Measurements from ENCODE around the gene SERPINC1. TPM values are rescaled to one million over a fixed set of nuclear protein-coding genes. Genes with fewer than 3 reads are reported as not detected.
"Not testable (repeated sequence)": the region's sequence is repeated elsewhere in the genome, so short reads cannot be mapped to it uniquely, and the experiment has no call there.

SERPINC1 gene
- total RNA-seq (under 1 TPM in 2 of 5 donors, not detected in 3; 0.18 to 0.89 TPM), polyA plus RNA-seq (under 1 TPM in 1 of 3 donors, not detected in 2; 0.20 TPM)
- long read RNA-seq, donor 1, result 0 reads
- long read RNA-seq, donor 2, result 0 reads
- long read RNA-seq, donor 3, result 0 reads
- long read RNA-seq, donor 4, result 0 reads
- long read RNA-seq, donor 5, partial matches to known transcripts, result 0 of 1 reads
- long read RNA-seq, donor 5, other reads (novel, unspliced or antisense), result 0 of 1 reads
- long read RNA-seq, donor 6, result 0 reads
- long read RNA-seq, donor 7, result 0 reads
- long read RNA-seq, donor 8, result 0 reads
- long read RNA-seq, donor 9, result 0 reads
- long read RNA-seq, donor 10, result 0 reads

DNA sequence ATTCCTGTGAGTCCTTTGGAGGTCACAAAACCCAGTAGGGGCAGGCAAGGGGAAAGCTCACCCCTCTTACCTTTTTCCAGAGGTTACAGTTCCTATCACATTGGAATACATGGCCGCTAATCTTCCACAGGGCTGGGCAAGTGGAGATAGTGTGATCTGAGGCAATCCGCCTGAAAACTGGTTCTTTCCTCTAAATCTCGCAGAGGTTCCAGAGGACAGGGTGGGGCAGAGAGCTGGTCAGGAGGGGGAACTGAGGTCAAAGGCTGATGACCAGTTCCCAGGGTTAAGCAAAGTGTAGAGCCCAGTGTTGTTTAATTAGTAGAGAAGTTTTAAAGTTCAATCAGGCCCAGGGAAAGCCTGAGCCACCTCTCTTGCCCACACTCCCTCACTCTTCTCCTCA lies at the start of gene SERPINC1:
SERPINC1 (minus strand) TSS at position 179 of the 400 bp plus-strand sequence; CDS start at position 111, 68 bp downstream.
- H3K4me3 ChIP-seq, result no peak within 1 kb of the TSS
- H3K27ac ChIP-seq, result no peak within 1 kb of the TSS
- intact Hi-C loops (cut with DNase I; ENCODE audit: low total_unique reads), result no loop called here
- H3K27me3 ChIP-seq, result no peaks in the 10 kb centered on the region
- TF ChIP-seq POLR2AphosphoS5 (IDR thresholded peaks at IDR 0.05), result no peak
- no peak for TF ChIP-seq EP300 (IDR thresholded peaks at IDR 0.05)
- TF ChIP-seq, protein P1, sequence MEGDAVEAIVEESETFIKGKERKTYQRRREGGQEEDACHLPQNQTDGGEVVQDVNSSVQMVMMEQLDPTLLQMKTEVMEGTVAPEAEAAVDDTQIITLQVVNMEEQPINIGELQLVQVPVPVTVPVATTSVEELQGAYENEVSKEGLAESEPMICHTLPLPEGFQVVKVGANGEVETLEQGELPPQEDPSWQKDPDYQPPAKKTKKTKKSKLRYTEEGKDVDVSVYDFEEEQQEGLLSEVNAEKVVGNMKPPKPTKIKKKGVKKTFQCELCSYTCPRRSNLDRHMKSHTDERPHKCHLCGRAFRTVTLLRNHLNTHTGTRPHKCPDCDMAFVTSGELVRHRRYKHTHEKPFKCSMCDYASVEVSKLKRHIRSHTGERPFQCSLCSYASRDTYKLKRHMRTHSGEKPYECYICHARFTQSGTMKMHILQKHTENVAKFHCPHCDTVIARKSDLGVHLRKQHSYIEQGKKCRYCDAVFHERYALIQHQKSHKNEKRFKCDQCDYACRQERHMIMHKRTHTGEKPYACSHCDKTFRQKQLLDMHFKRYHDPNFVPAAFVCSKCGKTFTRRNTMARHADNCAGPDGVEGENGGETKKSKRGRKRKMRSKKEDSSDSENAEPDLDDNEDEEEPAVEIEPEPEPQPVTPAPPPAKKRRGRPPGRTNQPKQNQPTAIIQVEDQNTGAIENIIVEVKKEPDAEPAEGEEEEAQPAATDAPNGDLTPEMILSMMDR (IDR thresholded peaks at IDR 0.05), result no peak
- no peak for TF ChIP-seq POLR2A (IDR thresholded peaks at IDR 0.05)
- no peaks in the 10 kb centered on the region for H3K4me1 ChIP-seq
- DNase-seq, result no peak
- WGBS, 5 donors, result 38 to 73% (median 47%) methylated on average over 3 of the region's 3 CpGs
- H3K36me3 ChIP-seq, result no peaks in the 10 kb centered on the region
- H3K9me3 ChIP-seq, result no peaks in the 10 kb centered on the region

DNA sequence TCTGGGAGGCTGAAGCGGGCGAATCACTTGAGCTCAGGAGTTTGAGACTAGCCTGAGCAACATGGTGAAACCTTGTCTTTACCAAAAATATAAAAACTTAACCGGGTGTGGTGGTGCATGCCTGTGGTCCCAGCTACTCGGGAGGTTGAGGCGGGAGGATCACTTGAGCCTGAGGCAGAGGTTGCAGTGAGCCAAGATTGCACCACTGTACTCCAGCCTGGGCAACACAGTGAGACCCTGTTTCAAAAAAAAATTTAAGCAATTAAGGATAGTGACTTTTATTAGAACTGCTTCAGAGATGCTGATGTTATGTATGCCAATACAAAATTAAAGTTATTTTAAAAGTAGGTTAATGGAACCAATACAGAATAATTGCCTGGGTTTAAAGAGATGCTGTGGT lies 48.8 kb upstream of the SERPINC1 start:
- H3K27me3 ChIP-seq; H3K4me1 ChIP-seq; DNase-seq; H3K9me3 ChIP-seq; H3K4me3 ChIP-seq; intact Hi-C loops (cut with DNase I; ENCODE audit: low total_unique reads); H3K27ac ChIP-seq: not testable (repeated sequence)
- 83 to 97% (median 94%) methylated on average over 5 of the region's 5 CpGs for WGBS, 5 donors
- H3K36me3 ChIP-seq, result peaks cover 65 to 100% (median 100%) of the 10 kb centered on the region in 4 donors

DNA sequence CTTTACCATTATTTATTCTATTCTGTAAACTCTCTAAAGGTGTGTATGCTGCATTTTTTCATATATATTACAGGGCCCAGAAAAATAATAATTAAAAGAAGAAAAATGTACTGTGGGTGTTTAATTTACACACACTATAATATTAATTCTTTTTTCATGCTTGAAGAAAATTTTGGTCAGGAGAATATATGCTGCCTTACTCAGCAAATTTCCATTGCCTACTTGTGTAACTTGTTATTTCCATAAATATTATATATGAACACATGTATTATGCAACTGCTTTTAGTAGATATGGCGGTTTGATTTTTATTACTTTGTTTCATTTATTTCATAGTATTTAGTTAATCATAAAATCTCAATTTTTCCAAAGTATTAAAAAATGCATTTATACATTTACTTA lies 46.4 kb upstream of the SERPINC1 start:
- TF ChIP-seq POLR2A (IDR thresholded peaks at IDR 0.05), result no peak
- no peaks in the 10 kb centered on the region for H3K4me1 ChIP-seq
- DNase-seq, result no peak
- no peak overlapping the region for H3K4me3 ChIP-seq
- intact Hi-C loops (cut with DNase I; ENCODE audit: low total_unique reads), result no loop called here
- H3K27ac ChIP-seq, result no peak overlapping the region
- no peaks in the 10 kb centered on the region for H3K27me3 ChIP-seq
- no peaks in the 10 kb centered on the region for H3K9me3 ChIP-seq
- peaks cover 56 to 100% (median 99%) of the 10 kb centered on the region in 4 donors for H3K36me3 ChIP-seq
- WGBS, 5 donors, result 94 to 98% (median 97%) methylated on average over 1 of the region's 1 CpG

DNA sequence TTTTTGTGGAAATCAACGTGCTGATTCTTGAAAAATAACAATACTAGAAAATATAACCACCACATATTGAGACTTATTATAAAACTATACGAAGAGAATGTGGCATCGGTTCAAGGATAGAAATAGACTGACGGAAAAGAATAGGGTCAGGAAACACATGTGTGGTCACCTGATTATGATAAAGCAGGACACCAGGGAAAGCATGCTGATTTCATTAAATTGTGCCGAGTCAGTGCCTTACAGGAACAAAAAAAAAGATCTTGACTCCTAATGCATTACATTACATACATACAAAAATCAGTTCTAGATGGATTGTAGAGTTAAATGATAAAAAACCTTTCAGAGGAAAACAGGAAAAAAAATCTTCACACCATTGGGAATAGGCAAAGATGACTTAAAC lies 43.5 kb upstream of the SERPINC1 start:
- peak in 1 of 2 donors; percentile 3 for DNase-seq
- H3K4me3 ChIP-seq, result no peak overlapping the region
- H3K36me3 ChIP-seq, result peaks cover 52 to 100% (median 99%) of the 10 kb centered on the region in 4 donors
- intact Hi-C loops (cut with DNase I; ENCODE audit: low total_unique reads), result no loop called here
- H3K27me3 ChIP-seq, result no peaks in the 10 kb centered on the region
- H3K27ac ChIP-seq, result no peak overlapping the region
- TF ChIP-seq, protein P1 (IDR thresholded peaks at IDR 0.05), result no peak
- TF ChIP-seq POLR2AphosphoS5 (IDR thresholded peaks at IDR 0.05), result no peak
- TF ChIP-seq EP300 (IDR thresholded peaks at IDR 0.05), result no peak
- no peak for TF ChIP-seq POLR2A (IDR thresholded peaks at IDR 0.05)
- WGBS, 5 donors, result 69 to 87% (median 75%) methylated on average over 5 of the region's 5 CpGs
- H3K4me1 ChIP-seq, result no peaks in the 10 kb centered on the region
- H3K9me3 ChIP-seq, result no peaks in the 10 kb centered on the region

DNA sequence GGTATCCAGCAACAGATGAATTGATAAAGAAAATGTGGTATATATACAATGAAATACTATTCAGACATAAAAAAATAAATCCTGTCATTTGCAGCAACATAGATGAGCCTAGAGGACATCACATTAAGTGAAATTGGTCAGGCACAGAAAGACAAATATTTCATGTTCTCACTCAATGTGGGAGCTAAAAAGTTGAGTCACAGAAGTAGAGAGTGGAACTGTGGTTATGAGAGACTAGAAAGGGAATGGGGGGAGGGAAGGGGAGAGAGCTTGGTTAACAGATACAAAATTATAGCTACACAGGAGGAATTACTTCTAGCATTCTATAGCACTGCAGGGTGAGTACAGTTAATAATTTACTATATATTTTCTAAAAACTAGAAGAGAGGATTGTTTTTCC lies 37.1 kb upstream of the SERPINC1 start:
- Histone ChIP-seq H3K9me3 (no peaks in the 10 kb centered on the region), H3K27ac (no peak overlapping the region), H3K4me3 (no peak overlapping the region), H3K36me3 (peaks cover 50 to 94% (median 91%) of the 10 kb centered on the region in 4 donors), H3K27me3 (no peaks in the 10 kb centered on the region), H3K4me1 (no peaks in the 10 kb centered on the region)
- intact Hi-C loops (cut with DNase I; ENCODE audit: low total_unique reads), result no loop called here
- no peak for DNase-seq
- TF ChIP-seq EP300 (IDR thresholded peaks at IDR 0.05) (no peak), POLR2A (IDR thresholded peaks at IDR 0.05) (no peak), POLR2AphosphoS5 (IDR thresholded peaks at IDR 0.05) (no peak)

DNA sequence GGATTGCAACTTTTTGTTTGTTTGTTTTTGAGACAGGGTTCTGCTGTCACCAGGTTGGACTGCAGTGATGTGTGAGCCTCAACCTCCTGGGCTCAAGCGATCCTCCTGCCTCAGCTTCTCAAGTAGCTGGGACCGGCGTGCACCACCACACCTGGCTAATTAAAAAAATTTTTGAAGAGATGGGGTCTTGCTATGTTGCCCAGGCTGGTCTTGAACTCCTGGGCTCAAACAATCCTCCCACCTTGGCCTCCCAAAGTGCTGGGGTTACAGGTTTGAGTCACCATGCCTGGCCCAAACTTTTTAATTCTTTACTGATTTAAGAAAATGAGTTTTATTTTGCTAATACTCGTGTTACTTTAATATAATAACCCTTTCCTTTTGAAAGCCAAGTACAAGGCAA lies 31.5 kb upstream of the SERPINC1 start:
- no peaks in the 10 kb centered on the region for H3K9me3 ChIP-seq
- TF ChIP-seq, protein P1 (IDR thresholded peaks at IDR 0.05), result no peak
- peaks cover 72 to 94% (median 92%) of the 10 kb centered on the region in 4 donors for H3K36me3 ChIP-seq
- intact Hi-C loops (cut with DNase I; ENCODE audit: low total_unique reads), result no loop called here
- H3K4me3 ChIP-seq, result no peak overlapping the region
- H3K27ac ChIP-seq, result no peak overlapping the region
- H3K4me1 ChIP-seq, result no peaks in the 10 kb centered on the region
- DNase-seq, result no peak
- no peaks in the 10 kb centered on the region for H3K27me3 ChIP-seq
- 96 to 99% (median 98%) methylated on average over 4 of the region's 4 CpGs for WGBS, 5 donors
